Nucleus accumbens (tissue), 56 donors: ENCODE data around the gene ARHGAP26.
"Not testable (repeated sequence)": the region's sequence is repeated elsewhere in the genome, so short reads cannot be mapped to it uniquely, and the experiment has no call there.

Source experiments
- DNase-seq, 56 donors: peaks; one replicate each; lab custom pipeline; 2025; lab: John Stamatoyannopoulos, UW

ARHGAP26 gene

GRCh38 chr5:143182901-143183820 lies 413.0 kb downstream of the ARHGAP26 start:
- no peak for DNase-seq

GRCh38 chr5:143183989-143184388 lies 413.8 kb downstream of the ARHGAP26 start:
- no peak for DNase-seq

GRCh38 chr5:143186623-143187022 lies 416.4 kb downstream of the ARHGAP26 start:
- no peak for DNase-seq

- DNase-seq: no peak
Observed at GRCh38 chr5:143187495-143187894, 417.3 kb downstream of the ARHGAP26 start.

GRCh38 chr5:143188083-143188482 lies 417.9 kb downstream of the ARHGAP26 start:
- no peak for DNase-seq

GRCh38 chr5:143188692-143189091 lies 418.5 kb downstream of the ARHGAP26 start:
- DNase-seq: no peak

GRCh38 chr5:143190260-143190810 lies 420.2 kb downstream of the ARHGAP26 start:
- DNase-seq: no peak

GRCh38 chr5:143191720-143192119 lies 421.5 kb downstream of the ARHGAP26 start:
- DNase-seq: no peak

GRCh38 chr5:143192191-143192900 lies 422.2 kb downstream of the ARHGAP26 start:
- DNase-seq: no peak

GRCh38 chr5:143194206-143194605 lies 424.0 kb downstream of the ARHGAP26 start:
- no peak for DNase-seq

- DNase-seq: no peak
Observed at GRCh38 chr5:143194713-143195112, 424.5 kb downstream of the ARHGAP26 start.

GRCh38 chr5:143195491-143195890 lies 425.3 kb downstream of the ARHGAP26 start:
- DNase-seq: no peak

- DNase-seq: no peak
Observed at GRCh38 chr5:143196601-143197259, 426.6 kb downstream of the ARHGAP26 start.

GRCh38 chr5:143197260-143197656 lies 427.1 kb downstream of the ARHGAP26 start:
- no peak for DNase-seq

- DNase-seq: no peak
Observed at GRCh38 chr5:143198332-143198731, 428.2 kb downstream of the ARHGAP26 start.

- DNase-seq: no peak
Observed at GRCh38 chr5:143199161-143199560, 429.0 kb downstream of the ARHGAP26 start.

- no peak for DNase-seq
Observed at GRCh38 chr5:143199843-143200242, 429.7 kb downstream of the ARHGAP26 start.

- DNase-seq: no peak
Observed at GRCh38 chr5:143200781-143201398, 430.7 kb downstream of the ARHGAP26 start.

GRCh38 chr5:143201589-143201988 lies 431.4 kb downstream of the ARHGAP26 start:
- DNase-seq: no peak

- DNase-seq: not testable (repeated sequence)
Observed at GRCh38 chr5:143203301-143203956, 433.3 kb downstream of the ARHGAP26 start.
